ENCODE data around the gene STX17.

DNA sequence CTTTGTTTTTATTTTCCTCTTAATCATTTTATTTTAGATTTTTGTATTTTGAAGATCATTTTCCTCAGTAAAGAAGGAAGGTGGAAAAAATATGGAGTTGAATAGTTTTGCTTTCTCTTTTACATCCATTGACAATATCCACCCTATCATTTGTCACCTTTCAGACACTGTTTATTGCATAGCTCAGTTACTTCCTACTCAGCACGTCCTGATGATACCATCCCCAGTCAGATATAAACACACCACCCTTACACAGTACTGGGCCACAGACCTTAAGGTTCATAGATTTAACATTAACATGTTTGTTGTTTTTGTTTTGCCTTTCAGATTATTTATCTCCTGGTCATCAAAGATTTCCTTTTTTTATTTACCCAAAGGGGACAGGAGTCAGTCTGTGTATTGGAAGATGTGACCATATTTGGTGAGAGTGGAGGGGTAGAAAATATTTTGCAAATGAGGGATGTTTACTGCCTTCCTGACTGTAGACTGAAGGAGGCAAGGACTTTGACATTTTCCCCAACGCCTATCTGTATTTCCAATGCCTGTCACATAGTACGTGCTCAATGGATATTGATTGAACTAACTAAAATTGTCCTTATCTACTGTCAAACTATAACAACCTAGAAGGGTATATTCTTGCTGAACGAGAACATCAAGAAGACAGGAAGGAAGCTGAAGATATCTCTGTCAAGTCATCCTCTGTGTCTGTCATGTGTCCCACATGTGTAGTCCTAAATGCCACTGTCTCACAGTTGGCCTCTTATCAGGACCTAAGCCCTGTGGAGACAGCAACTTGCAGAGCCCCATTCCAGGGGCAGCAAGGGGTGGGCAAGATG, 15.6 kb downstream of the STX17 start:
- TF ChIP-seq, protein P1, sequence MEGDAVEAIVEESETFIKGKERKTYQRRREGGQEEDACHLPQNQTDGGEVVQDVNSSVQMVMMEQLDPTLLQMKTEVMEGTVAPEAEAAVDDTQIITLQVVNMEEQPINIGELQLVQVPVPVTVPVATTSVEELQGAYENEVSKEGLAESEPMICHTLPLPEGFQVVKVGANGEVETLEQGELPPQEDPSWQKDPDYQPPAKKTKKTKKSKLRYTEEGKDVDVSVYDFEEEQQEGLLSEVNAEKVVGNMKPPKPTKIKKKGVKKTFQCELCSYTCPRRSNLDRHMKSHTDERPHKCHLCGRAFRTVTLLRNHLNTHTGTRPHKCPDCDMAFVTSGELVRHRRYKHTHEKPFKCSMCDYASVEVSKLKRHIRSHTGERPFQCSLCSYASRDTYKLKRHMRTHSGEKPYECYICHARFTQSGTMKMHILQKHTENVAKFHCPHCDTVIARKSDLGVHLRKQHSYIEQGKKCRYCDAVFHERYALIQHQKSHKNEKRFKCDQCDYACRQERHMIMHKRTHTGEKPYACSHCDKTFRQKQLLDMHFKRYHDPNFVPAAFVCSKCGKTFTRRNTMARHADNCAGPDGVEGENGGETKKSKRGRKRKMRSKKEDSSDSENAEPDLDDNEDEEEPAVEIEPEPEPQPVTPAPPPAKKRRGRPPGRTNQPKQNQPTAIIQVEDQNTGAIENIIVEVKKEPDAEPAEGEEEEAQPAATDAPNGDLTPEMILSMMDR (IDR thresholded peaks at IDR 0.05) = no peak
- no peak for TF ChIP-seq EP300 (IDR thresholded peaks at IDR 0.05; ENCODE audit: low read depth)
